Loucy (cell line): ENCODE measurements around the gene PRPF18.
A peak's percentile ranks its signal among the peaks of the same experiment; 100 is the strongest.

Experiments used
- H2AFZ ChIP-seq: fragments of 200-600 bp; sonication (generic); 2 replicates; pipeline ENCODE4 v1.6.0; 2016; ENCODE audit warnings: antibody characterized with exemption, mild to moderate bottlenecking, low read length, moderate library complexity
- H3F3A ChIP-seq: fragments of 200-600 bp; 2 replicates; pipeline ENCODE4 v1.6.0; 2016; ENCODE audit warnings: antibody characterized with exemption, low read depth, mild to moderate bottlenecking
- H3K27me3 ChIP-seq: fragments of 200-600 bp; sonication (generic); 2 replicates; pipeline ENCODE4 v1.6.1; 2014; ENCODE audit warnings: low read length, mild to moderate bottlenecking; ENCODE audit not compliant: insufficient read depth, poor library complexity, severe bottlenecking
- H3K36me3 ChIP-seq: fragments of 200-600 bp; sonication (generic); 2 replicates; pipeline ENCODE4 v1.6.1; 2016; ENCODE audit warnings: low read length; ENCODE audit not compliant: insufficient read depth
- H3K4me1 ChIP-seq: fragments of 200-600 bp; sonication (generic); 2 replicates; pipeline ENCODE4 v1.5.1; 2014; ENCODE audit warnings: low read length, mild to moderate bottlenecking; ENCODE audit not compliant: insufficient read depth, poor library complexity, severe bottlenecking
- H3K4me2 ChIP-seq: fragments of 200-600 bp; sonication (generic); 2 replicates; pipeline ENCODE4 v1.6.0; 2014; ENCODE audit warnings: antibody characterized with exemption, low read length, low read depth, mild to moderate bottlenecking; ENCODE audit not compliant: poor library complexity, severe bottlenecking
- H3K4me3 ChIP-seq: fragments of 200-600 bp; sonication (generic); 2 replicates; pipeline ENCODE4 v1.5.1; 2014; ENCODE audit warnings: low read length, mild to moderate bottlenecking, mixed read lengths; ENCODE audit not compliant: poor library complexity, severe bottlenecking
- H3K79me2 ChIP-seq: fragments of 200-600 bp; sonication (generic); 2 replicates; pipeline ENCODE4 v1.6.1; 2014; ENCODE audit warnings: low read length; ENCODE audit not compliant: insufficient read depth
- H3K9ac ChIP-seq: fragments of 200-600 bp; sonication (generic); 2 replicates; pipeline ENCODE4 v1.6.0; 2014; ENCODE audit warnings: mild to moderate bottlenecking, low read depth, low read length, moderate library complexity; ENCODE audit not compliant: poor library complexity, severe bottlenecking
- H3K9me2 ChIP-seq: fragments of 200-600 bp; sonication (generic); replicated peaks from 2 replicates; pipeline ENCODE4 v1.6.1; 2016; ENCODE audit warnings: low read depth, low read length, mixed read lengths
- H3K9me3 ChIP-seq: fragments of 200-600 bp; sonication (generic); 2 replicates; pipeline ENCODE4 v1.6.1; 2014; ENCODE audit warnings: mild to moderate bottlenecking, antibody characterized with exemption, low read length, low read depth; ENCODE audit not compliant: insufficient read depth
- H4K20me1 ChIP-seq: fragments of 200-600 bp; sonication (generic); 2 replicates; pipeline ENCODE4 v1.6.0; 2014; ENCODE audit warnings: antibody characterized with exemption, low read length, mild to moderate bottlenecking; ENCODE audit not compliant: insufficient read depth, poor library complexity, severe bottlenecking
- EZH2phosphoT487 ChIP-seq: fragments of 200-600 bp; IDR thresholded peaks from 2 replicates; pipeline ENCODE4 v1.6.1; 2018; ENCODE audit warnings: antibody characterized with exemption, mild to moderate bottlenecking, moderate library complexity, borderline replicate concordance
- TF ChIP-seq, protein P1 (sequence below): fragments of 200-600 bp; sonication (generic); conservative IDR thresholded peaks from 2 replicates; pipeline ENCODE4 v1.5.1; 2014; ENCODE audit warnings: mild to moderate bottlenecking, antibody characterized with exemption, low read length

The PRPF18 gene

DNA sequence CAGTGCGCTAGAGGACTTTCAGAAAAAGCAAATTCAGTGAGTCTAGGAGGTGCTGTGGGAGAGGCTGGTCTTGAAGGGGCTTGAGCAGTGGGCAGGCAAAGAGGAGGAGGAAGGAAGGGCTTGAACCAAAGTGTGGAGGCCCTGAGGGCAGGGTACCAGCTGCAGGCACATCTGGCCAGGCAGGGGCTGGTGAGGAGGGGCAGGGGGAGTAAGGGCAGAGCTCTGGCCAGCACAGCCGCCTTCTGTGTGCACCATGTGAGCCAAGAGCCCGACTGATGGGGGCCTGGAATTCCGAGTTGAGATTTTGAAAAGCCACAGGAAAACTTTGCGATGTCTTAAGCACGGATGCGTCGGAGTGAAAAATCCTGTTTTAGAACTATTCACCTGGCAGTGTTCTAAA, 74.5 kb downstream of the PRPF18 start:
- Histone ChIP-seq H4K20me1 (no peaks in the 10 kb centered on the region), H3K9me3 (no peaks in the 10 kb centered on the region), H3K4me1 (peaks cover 7% of the 10 kb centered on the region), H3K27me3 (no peaks in the 10 kb centered on the region), H3K9ac (peak overlapping the region; percentile 29), H2AFZ (no peak overlapping the region), H3K36me3 (no peaks in the 10 kb centered on the region), H3K4me3 (no peak overlapping the region), H3K4me2 (no peak overlapping the region), H3F3A (no peaks in the 10 kb centered on the region), H3K9me2 (no peaks in the 10 kb centered on the region), H3K79me2 (no peaks in the 10 kb centered on the region)
- no peak for TF ChIP-seq EZH2phosphoT487

DNA sequence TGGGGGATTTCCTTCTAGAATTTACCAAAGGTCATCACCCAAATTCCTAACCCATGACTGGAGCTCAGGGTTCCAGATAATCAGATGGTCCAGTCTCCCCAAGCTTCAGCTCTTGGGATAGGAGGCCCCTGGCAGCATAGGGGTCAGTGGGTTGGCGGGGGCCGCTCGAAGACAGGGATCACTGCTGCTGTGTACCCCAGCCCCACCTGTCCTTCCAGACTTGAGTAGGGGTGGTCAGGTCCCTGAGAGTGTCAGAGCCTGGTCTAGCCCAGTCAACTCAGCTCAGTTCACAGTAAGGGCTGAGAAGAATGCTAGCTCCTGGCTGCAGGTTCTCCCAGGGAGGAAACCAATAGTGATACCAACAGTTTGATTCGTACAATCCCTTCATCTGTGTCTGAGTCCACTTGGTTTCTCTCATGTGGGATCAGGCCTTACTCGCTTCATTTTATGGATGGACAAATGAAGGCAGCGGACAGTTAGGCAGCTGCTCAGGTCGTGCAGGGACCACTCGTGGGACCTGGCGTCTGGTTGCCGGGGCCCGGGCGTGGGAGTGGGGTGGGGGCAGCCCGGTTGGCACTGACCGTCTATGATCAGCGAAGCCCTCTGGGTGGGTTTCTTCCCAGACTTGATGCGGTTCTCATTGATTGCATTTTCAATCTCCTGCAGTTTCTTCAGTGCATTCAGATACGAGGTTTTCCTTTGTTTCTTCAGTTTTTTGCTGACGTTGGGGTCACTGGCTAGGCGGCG, 78.9 kb downstream of the PRPF18 start:
- no peak for TF ChIP-seq EZH2phosphoT487
- TF ChIP-seq, protein P1, sequence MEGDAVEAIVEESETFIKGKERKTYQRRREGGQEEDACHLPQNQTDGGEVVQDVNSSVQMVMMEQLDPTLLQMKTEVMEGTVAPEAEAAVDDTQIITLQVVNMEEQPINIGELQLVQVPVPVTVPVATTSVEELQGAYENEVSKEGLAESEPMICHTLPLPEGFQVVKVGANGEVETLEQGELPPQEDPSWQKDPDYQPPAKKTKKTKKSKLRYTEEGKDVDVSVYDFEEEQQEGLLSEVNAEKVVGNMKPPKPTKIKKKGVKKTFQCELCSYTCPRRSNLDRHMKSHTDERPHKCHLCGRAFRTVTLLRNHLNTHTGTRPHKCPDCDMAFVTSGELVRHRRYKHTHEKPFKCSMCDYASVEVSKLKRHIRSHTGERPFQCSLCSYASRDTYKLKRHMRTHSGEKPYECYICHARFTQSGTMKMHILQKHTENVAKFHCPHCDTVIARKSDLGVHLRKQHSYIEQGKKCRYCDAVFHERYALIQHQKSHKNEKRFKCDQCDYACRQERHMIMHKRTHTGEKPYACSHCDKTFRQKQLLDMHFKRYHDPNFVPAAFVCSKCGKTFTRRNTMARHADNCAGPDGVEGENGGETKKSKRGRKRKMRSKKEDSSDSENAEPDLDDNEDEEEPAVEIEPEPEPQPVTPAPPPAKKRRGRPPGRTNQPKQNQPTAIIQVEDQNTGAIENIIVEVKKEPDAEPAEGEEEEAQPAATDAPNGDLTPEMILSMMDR: no peak
- Histone ChIP-seq H3F3A (no peaks in the 10 kb centered on the region), H3K9ac (no peak overlapping the region), H3K4me1 (peaks cover under 1% of the 10 kb centered on the region), H4K20me1 (no peaks in the 10 kb centered on the region), H3K27me3 (no peaks in the 10 kb centered on the region), H3K4me2 (no peak overlapping the region), H2AFZ (no peak overlapping the region), H3K9me3 (no peaks in the 10 kb centered on the region), H3K79me2 (no peaks in the 10 kb centered on the region), H3K4me3 (no peak overlapping the region), H3K9me2 (no peaks in the 10 kb centered on the region), H3K36me3 (no peaks in the 10 kb centered on the region)

DNA sequence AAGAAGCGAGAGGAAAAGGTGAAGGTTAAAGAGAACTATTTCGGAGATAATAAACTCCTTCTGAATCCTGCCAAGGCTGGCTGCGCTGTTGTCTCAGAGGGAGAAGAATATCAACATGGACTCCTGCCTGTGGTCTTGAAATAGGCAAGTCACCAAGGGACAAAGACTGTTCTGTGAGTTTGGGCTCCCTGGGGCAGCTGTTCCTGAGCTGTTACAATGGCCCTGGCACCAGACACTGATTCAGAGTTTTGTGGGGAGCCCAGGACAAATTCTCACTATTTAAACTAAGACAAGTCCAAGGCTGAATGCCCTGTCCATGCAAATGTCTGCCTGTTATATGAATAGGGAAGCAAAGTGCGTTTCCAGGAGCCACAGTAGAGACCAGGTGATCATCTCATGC, 81.4 kb downstream of the PRPF18 start:
- Histone ChIP-seq H3K9me3 (no peaks in the 10 kb centered on the region), H4K20me1 (no peaks in the 10 kb centered on the region), H3K27me3 (no peaks in the 10 kb centered on the region), H3K36me3 (no peaks in the 10 kb centered on the region), H3K4me3 (no peak overlapping the region), H3K9me2 (no peaks in the 10 kb centered on the region), H3K9ac (no peak overlapping the region), H3K79me2 (no peaks in the 10 kb centered on the region), H3K4me1 (no peaks in the 10 kb centered on the region), H3F3A (no peaks in the 10 kb centered on the region), H2AFZ (no peak overlapping the region), H3K4me2 (no peak overlapping the region)
- TF ChIP-seq EZH2phosphoT487: no peak
- TF ChIP-seq, protein P1: no peak
